Activated naive CD4-positive, alpha-beta T cell treated with anti-CD3 and anti-CD28 coated beads, Interleukin-2, amount 50 U/mL, for 24 hours (primary cell): ENCODE data around the gene GALNT10.

ENCODE experiments used
- H3K27ac Mint-ChIP-seq: one replicate; pipeline ENCODE4 v1.8.0; 2021; ENCODE audit warnings: mild to moderate bottlenecking, mixed read lengths
- H3K27me3 Mint-ChIP-seq: one replicate; pipeline ENCODE4 v1.8.0; 2021; ENCODE audit warnings: mixed read lengths
- H3K36me3 Mint-ChIP-seq: one replicate; pipeline ENCODE4 v1.8.0; 2021; ENCODE audit warnings: mixed read lengths
- H3K4me1 Mint-ChIP-seq: one replicate; pipeline ENCODE4 v1.8.0; 2021; ENCODE audit warnings: mixed read lengths
- H3K4me3 Mint-ChIP-seq: one replicate; pipeline ENCODE4 v1.8.0; 2021; ENCODE audit warnings: mild to moderate bottlenecking, mixed read lengths
- H3K9me3 Mint-ChIP-seq: one replicate; pipeline ENCODE4 v1.8.0; 2021; ENCODE audit warnings: mixed read lengths

GALNT10 gene

DNA sequence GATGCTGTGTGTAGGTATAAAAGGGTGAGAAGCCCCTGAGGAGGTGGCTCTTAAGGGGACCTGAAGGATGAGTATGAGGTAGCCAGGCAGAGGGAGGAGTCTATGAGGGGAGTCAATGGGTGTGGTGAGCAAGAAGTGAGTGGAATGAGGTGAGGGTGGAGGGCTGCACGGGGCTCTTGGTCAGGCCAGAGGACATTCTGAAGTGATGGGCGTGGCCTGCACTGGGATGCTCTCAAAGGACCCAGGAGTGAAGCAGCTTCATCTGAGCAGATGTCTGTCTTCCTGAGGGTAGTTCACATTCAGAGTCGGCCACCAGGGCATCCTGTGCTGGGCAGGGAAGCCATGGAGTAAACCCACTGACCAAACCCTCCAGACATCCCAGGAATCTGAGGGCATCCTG is 210.1 kb downstream of the GALNT10 start:
- H3K27me3 Mint-ChIP-seq = no peaks in the 10 kb centered on the region
- H3K9me3 Mint-ChIP-seq = no peaks in the 10 kb centered on the region
- peaks cover 13% of the 10 kb centered on the region for H3K4me1 Mint-ChIP-seq
- H3K4me3 Mint-ChIP-seq = no peak overlapping the region
- no peak overlapping the region for H3K27ac Mint-ChIP-seq
- peaks cover 2% of the 10 kb centered on the region for H3K36me3 Mint-ChIP-seq

DNA sequence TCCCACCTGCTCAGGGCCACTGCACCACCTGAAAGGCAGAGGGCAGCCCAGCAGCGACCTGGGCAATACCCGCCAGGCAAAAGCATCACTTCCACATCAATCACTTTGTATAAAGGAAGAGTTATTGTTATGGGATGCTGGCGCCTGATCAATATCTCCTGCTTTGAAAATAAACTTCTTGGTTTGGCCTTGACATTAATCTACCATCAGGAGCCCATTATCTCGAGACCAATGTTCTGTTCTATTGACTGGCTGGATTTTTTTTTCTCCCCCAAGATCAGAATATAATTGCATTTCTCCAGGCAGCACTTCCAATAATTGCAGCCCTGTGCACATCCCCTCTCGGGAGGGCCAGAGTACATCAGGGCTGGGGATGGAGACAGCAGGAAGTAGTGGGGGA is 210.8 kb downstream of the GALNT10 start:
- H3K27me3 Mint-ChIP-seq = no peaks in the 10 kb centered on the region
- H3K9me3 Mint-ChIP-seq = no peaks in the 10 kb centered on the region
- peaks cover 13% of the 10 kb centered on the region for H3K4me1 Mint-ChIP-seq
- H3K27ac Mint-ChIP-seq = peak overlapping the region; percentile 26
- H3K36me3 Mint-ChIP-seq = no peaks in the 10 kb centered on the region
- H3K4me3 Mint-ChIP-seq = no peak overlapping the region

- H3K4me3 Mint-ChIP-seq = no peak overlapping the region
- H3K27me3 Mint-ChIP-seq = no peaks in the 10 kb centered on the region
- H3K27ac Mint-ChIP-seq = no peak overlapping the region
- no peaks in the 10 kb centered on the region for H3K36me3 Mint-ChIP-seq
- H3K4me1 Mint-ChIP-seq = peaks cover 13% of the 10 kb centered on the region
- no peaks in the 10 kb centered on the region for H3K9me3 Mint-ChIP-seq
These were observed 211.4 kb downstream of the GALNT10 start for GRCh38 chr5:154401931-154402330.

- Mint-ChIP-seq H3K4me3 (no peak overlapping the region), H3K36me3 (no peaks in the 10 kb centered on the region), H3K27me3 (no peaks in the 10 kb centered on the region), H3K4me1 (peaks cover 13% of the 10 kb centered on the region), H3K27ac (no peak overlapping the region), H3K9me3 (no peaks in the 10 kb centered on the region)
These were observed 212.1 kb downstream of the GALNT10 start for GRCh38 chr5:154402611-154403010.

DNA sequence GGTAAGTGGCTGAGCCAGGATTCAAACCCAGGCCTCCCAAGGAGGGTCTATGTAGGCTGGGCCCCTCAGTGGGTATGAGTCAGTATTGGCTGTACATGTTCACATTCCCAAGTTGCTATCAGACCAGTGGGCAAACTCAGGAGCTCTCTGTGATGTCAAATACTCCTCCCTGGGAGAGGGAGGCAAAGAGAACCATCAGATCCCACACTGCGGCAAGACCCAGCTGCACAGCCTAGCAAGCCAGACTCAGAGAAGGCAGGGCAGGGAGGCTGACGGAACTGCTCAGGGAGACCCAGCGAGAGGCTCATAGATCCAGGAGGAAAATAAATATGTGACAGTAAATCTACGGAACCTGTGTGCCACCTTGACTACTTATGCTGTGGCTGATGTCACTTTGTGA is 212.7 kb downstream of the GALNT10 start:
- H3K4me3 Mint-ChIP-seq = no peak overlapping the region
- H3K4me1 Mint-ChIP-seq = peaks cover 13% of the 10 kb centered on the region
- H3K9me3 Mint-ChIP-seq = no peaks in the 10 kb centered on the region
- H3K36me3 Mint-ChIP-seq = no peaks in the 10 kb centered on the region
- H3K27me3 Mint-ChIP-seq = no peaks in the 10 kb centered on the region
- no peak overlapping the region for H3K27ac Mint-ChIP-seq

DNA sequence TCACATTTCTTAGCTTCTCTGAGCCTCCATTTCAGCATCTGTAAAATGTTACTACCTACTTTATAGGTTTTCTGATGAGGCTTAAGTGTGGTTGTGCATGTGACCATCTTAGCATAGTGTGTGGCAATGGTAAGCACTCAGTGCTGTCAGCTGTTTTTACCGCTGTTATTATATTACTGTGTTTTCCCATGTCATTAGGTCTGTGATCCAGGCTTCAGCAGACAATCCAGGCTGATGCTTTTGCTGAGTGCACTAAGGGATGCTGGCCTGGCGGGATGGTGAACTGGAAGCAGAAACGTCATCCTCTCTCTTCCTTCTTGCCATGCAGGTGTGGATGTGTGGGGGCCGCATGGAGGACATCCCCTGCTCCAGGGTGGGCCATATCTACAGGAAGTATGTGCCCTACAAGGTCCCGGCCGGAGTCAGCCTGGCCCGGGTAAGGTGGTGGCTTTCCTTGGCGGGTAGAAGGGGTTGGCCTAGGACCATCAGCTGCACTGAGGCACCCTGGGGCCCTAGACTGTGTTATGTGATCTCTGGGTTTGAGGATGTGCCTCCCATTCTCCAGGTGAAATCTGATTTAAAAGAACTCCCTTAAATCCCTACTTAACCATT is 213.3 kb downstream of the GALNT10 start:
- Mint-ChIP-seq H3K4me1 (peaks cover 13% of the 10 kb centered on the region), H3K4me3 (no peak overlapping the region), H3K9me3 (no peaks in the 10 kb centered on the region), H3K36me3 (no peaks in the 10 kb centered on the region), H3K27ac (peak overlapping the region; percentile 46), H3K27me3 (no peaks in the 10 kb centered on the region)

DNA sequence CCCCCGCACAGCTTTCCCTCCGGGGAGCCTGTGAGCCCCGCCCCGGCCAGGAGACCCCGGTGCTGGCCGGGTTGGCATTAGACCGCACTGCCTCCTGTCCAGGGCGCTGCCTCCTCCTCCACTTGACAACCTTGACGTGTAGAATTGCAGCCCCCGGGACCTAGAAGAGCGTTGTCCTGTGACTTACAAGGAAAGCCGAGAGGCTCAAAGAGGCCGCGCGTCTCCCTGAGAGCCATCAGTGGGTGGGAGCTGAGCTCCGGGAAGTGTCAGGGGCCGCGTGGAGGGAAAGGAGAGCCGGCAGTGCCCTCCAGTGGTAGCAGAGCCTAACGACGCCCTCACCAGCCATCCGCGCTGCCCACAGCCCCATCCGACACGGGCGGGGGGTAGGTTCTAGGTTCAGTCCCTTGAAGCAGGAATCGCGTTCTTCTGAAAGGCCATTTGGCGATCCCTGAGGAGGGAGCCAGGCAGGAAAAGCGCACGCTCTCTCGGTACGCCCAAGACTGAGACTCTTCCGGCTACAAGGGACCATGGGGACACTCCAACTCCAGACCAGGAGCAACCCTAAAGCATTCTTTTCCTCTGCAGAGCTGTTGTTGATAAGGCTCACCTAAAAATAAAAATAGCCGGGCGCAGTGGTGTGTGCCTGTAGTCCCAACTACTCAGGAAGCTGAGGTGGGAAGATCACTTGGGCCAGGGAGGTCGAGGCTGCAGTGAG is 214.7 kb downstream of the GALNT10 start:
- peak overlapping the region; percentile 67 for H3K4me3 Mint-ChIP-seq
- H3K4me1 Mint-ChIP-seq = peaks cover 13% of the 10 kb centered on the region
- no peaks in the 10 kb centered on the region for H3K36me3 Mint-ChIP-seq
- H3K9me3 Mint-ChIP-seq = no peaks in the 10 kb centered on the region
- no peak overlapping the region for H3K27ac Mint-ChIP-seq
- H3K27me3 Mint-ChIP-seq = no peaks in the 10 kb centered on the region

DNA sequence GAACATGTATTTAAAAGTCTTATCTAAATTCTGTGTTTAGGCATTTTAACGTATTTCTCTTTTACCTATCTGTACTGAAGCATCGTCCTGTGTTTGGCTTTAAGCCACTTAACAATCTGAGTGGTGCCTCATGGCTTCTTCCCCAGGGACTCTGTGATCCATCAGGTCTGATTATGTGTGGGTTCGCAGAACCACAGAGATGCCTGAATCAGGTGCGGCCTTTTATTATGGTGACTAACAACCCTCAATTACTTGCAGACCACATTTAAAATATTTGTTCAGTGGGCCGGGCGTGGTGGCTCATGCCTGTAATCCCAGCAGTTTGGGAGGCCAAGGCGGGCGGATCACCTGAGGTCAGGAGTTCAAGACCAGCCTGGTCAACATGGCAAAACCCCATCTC is 215.7 kb downstream of the GALNT10 start:
- Mint-ChIP-seq H3K27ac (no peak overlapping the region), H3K27me3 (no peaks in the 10 kb centered on the region), H3K36me3 (peaks cover 2% of the 10 kb centered on the region), H3K9me3 (no peaks in the 10 kb centered on the region), H3K4me1 (peaks cover 13% of the 10 kb centered on the region), H3K4me3 (no peak overlapping the region)

DNA sequence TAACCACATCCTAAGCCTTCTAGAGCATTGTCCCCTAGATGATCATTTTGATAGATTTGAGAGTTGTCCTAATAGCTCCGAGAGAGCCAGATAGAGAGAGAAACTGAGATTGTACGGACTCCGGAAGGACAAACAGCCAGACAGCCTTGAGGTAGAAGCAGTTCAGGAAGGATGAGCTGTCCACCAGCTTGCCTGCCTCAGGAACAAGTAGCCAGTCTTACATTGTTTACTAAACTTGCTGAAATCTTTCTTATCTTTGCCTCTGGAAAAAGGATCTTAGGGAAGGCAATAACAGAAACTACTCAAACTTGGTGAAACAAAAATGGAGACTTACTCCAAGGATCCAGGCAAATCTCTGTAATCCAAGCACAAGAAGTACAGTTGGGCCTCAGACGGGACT is 216.3 kb downstream of the GALNT10 start:
- peaks cover 2% of the 10 kb centered on the region for H3K36me3 Mint-ChIP-seq
- peaks cover 13% of the 10 kb centered on the region for H3K4me1 Mint-ChIP-seq
- peak overlapping the region; percentile 46 for H3K27ac Mint-ChIP-seq
- no peak overlapping the region for H3K4me3 Mint-ChIP-seq
- H3K27me3 Mint-ChIP-seq = no peaks in the 10 kb centered on the region
- H3K9me3 Mint-ChIP-seq = no peaks in the 10 kb centered on the region

- no peaks in the 10 kb centered on the region for H3K27me3 Mint-ChIP-seq
- H3K27ac Mint-ChIP-seq = no peak overlapping the region
- no peaks in the 10 kb centered on the region for H3K9me3 Mint-ChIP-seq
- H3K36me3 Mint-ChIP-seq = peaks cover 2% of the 10 kb centered on the region
- peaks cover 13% of the 10 kb centered on the region for H3K4me1 Mint-ChIP-seq
- H3K4me3 Mint-ChIP-seq = no peak overlapping the region
These were observed 218.3 kb downstream of the GALNT10 start for GRCh38 chr5:154408811-154409210.

DNA sequence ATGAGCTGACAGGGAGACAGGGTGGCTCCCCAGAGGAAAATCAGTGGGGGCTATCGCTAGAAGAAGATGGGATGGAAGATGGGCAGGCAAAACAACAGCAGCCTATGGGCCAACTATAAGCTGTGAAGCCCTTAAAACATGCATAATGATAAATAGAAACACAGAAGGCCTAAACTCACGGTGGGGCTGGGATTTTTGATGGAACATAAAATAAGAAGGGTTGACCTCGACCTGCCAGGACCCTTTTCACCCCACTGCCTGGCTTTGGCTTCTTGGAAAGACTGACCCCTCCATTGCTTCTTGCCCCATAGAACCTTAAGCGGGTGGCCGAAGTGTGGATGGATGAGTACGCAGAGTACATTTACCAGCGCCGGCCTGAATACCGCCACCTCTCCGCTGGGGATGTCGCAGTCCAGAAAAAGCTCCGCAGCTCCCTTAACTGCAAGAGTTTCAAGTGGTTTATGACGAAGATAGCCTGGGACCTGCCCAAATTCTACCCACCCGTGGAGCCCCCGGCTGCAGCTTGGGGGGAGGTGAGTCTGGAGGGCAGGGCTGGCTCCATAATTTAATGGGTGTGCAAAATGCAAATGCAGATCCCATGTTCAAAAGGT is 218.8 kb downstream of the GALNT10 start:
- Mint-ChIP-seq H3K36me3 (peaks cover 4% of the 10 kb centered on the region), H3K4me1 (peaks cover 12% of the 10 kb centered on the region), H3K27me3 (no peaks in the 10 kb centered on the region), H3K9me3 (no peaks in the 10 kb centered on the region), H3K4me3 (no peak overlapping the region), H3K27ac (no peak overlapping the region)

GRCh38 chr5:154410008-154410407 is 219.5 kb downstream of the GALNT10 start:
- no peaks in the 10 kb centered on the region for H3K27me3 Mint-ChIP-seq
- peaks cover 7% of the 10 kb centered on the region for H3K36me3 Mint-ChIP-seq
- no peaks in the 10 kb centered on the region for H3K9me3 Mint-ChIP-seq
- no peak overlapping the region for H3K27ac Mint-ChIP-seq
- H3K4me1 Mint-ChIP-seq = peaks cover 6% of the 10 kb centered on the region
- no peak overlapping the region for H3K4me3 Mint-ChIP-seq

GRCh38 chr5:154410786-154411185 is 220.3 kb downstream of the GALNT10 start:
- no peaks in the 10 kb centered on the region for H3K27me3 Mint-ChIP-seq
- H3K27ac Mint-ChIP-seq = no peak overlapping the region
- no peak overlapping the region for H3K4me3 Mint-ChIP-seq
- H3K9me3 Mint-ChIP-seq = no peaks in the 10 kb centered on the region
- H3K36me3 Mint-ChIP-seq = peaks cover 8% of the 10 kb centered on the region
- H3K4me1 Mint-ChIP-seq = no peaks in the 10 kb centered on the region

- Mint-ChIP-seq H3K36me3 (peaks cover 8% of the 10 kb centered on the region), H3K27ac (no peak overlapping the region), H3K27me3 (no peaks in the 10 kb centered on the region), H3K4me1 (no peaks in the 10 kb centered on the region), H3K4me3 (no peak overlapping the region), H3K9me3 (no peaks in the 10 kb centered on the region)
These were observed 220.8 kb downstream of the GALNT10 start for GRCh38 chr5:154411338-154411737.

DNA sequence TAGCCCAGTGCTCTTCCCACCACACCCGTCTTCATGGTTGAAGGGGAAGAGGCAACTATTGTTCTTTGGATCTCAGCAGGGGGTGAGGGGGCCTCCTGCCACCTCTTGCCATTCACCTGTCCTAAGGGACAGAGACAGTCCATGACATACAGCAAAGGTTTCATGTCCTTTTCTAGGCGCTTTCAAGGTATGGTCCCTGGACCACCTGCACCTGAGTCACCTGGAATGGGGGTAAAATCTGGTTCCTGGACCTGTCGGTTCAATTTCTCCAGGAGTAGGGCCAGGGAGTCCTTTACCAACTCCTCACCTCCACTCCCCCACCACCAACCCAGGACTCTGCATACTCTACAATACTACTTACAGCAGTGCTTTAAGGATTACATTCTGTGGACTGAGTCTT is 221.8 kb downstream of the GALNT10 start:
- Mint-ChIP-seq H3K36me3 (peaks cover 8% of the 10 kb centered on the region), H3K4me3 (no peak overlapping the region), H3K4me1 (no peaks in the 10 kb centered on the region), H3K9me3 (no peaks in the 10 kb centered on the region), H3K27me3 (no peaks in the 10 kb centered on the region), H3K27ac (no peak overlapping the region)

DNA sequence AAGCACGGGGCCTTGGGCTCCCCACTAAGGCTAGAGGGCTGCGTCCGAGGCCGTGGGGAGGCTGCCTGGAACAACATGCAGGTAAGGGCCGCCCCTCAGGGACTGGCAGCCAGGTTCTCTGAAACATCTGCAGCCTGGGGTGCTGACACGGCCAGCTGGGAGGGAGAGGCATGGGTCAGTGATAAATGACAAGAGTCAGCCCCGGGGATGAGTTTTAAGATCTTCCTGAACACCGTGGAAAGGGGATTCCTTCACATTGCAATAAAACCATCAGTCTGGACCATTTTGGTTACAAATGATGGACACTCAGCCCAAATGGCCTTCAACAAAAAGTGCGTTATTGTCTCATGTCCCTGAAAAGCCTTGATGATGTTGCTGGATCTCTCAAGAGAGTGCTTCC is 222.4 kb downstream of the GALNT10 start:
- no peaks in the 10 kb centered on the region for H3K9me3 Mint-ChIP-seq
- H3K4me1 Mint-ChIP-seq = no peaks in the 10 kb centered on the region
- H3K36me3 Mint-ChIP-seq = peaks cover 8% of the 10 kb centered on the region

More for the DNA sequence above, 222.4 kb downstream of the GALNT10 start:
- Mint-ChIP-seq H3K4me3 (no peak overlapping the region), H3K27me3 (no peaks in the 10 kb centered on the region), H3K27ac (no peak overlapping the region)
